GM12878 (cell line): Measurements from ENCODE around the gene ABCB8. TPM values are rescaled to one million over a fixed set of nuclear protein-coding genes. Genes with fewer than 3 reads are reported as not detected.

Experiments
- ATAC-seq: fragments of 200-7000 bp; cut with Tn5 transposase; 3 replicates; pipeline ENCODE4 v1.9.1; 2020; ENCODE audit warnings: mild to moderate bottlenecking, moderate library complexity
- BruUV-seq: library from RNA; stranded (reverse); fragments of 400-500 nt; replicated peaks from 2 replicates; lab custom pipeline; 2021; lab: Mats Ljungman, UMichigan
- CTCF ChIA-PET: fragments of 300-600 bp; sonication (Branson Sonifier 250); formaldehyde crosslinking; extraction: SDS; loops from one replicate; lab custom pipeline; 2021; ENCODE audit warnings: inconsistent platforms; lab: Yijun Ruan, JAX
- POLR2A ChIA-PET: fragments of 350-600 bp; formaldehyde crosslinking; extraction: SDS; loops from one replicate; lab custom pipeline; 2021; ENCODE audit warnings: inconsistent platforms; lab: Charles Lee
- RAD21 ChIA-PET: fragments of 300-600 bp; sonication (Branson Sonifier 250); formaldehyde crosslinking; loops from one replicate; lab custom pipeline; 2023; ENCODE audit warnings: antibody characterized with exemption; ENCODE audit not compliant: unreplicated experiment; lab: Charles Lee
- SMC1A ChIA-PET: fragments of 300-600 bp; sonication (Branson Sonifier 250); formaldehyde crosslinking; loops from one replicate; lab custom pipeline; 2023; ENCODE audit not compliant: unreplicated experiment, uncharacterized antibody; lab: Charles Lee
- DNase-seq: peaks from one replicate; pipeline ENCODE4 v3.0.0-alpha.2; 2011; ENCODE audit warnings: low read depth, low spot score
- FAIRE-seq: peaks from 3 replicates; lab custom pipeline; 2011; peaks lifted over from hg19 to GRCh38; lab: Jason Lieb, UNC
- H2AFZ ChIP-seq: 2 replicates; pipeline ENCODE4 v1.6.0; 2011; ENCODE audit warnings: low read depth, low read length, control low read depth; ENCODE audit not compliant: control insufficient read depth
- H3K27ac ChIP-seq: 2 replicates; pipeline ENCODE4 v1.5.1; 2011; ENCODE audit warnings: control low read depth; ENCODE audit not compliant: control insufficient read depth, insufficient read depth
- H3K27me3 ChIP-seq, 2 experiments: replicated peaks in 1 of 2; 2 replicates each; pipeline versions ENCODE4 v1.6.0 to v1.6.1; 2011; ENCODE audit warnings: low read length in 1 of 2; ENCODE audit not compliant: control insufficient read depth in 2 of 2, insufficient read depth in 2 of 2
- H3K36me3 ChIP-seq, 2 experiments: 2 replicates each; pipeline ENCODE4 v1.5.1; 2011; ENCODE audit warnings: low read length in 1 of 2; ENCODE audit not compliant: control insufficient read depth in 2 of 2, insufficient read depth in 2 of 2
- H3K4me1 ChIP-seq: 2 replicates; pipeline ENCODE4 v1.6.1; 2011; ENCODE audit warnings: mild to moderate bottlenecking, low read length, moderate library complexity, mixed read lengths; ENCODE audit not compliant: control insufficient read depth, insufficient read depth
- H3K4me2 ChIP-seq: 2 replicates; pipeline ENCODE4 v1.6.0; 2011; ENCODE audit warnings: control low read depth; ENCODE audit not compliant: control insufficient read depth, insufficient read depth
- H3K4me3 ChIP-seq: fragments of 200-600 bp; sonication (generic); 2 replicates; pipeline ENCODE4 v1.5.1; 2016
- H3K79me2 ChIP-seq: 2 replicates; pipeline ENCODE4 v1.6.0; 2011; ENCODE audit warnings: low read length; ENCODE audit not compliant: control insufficient read depth, insufficient read depth
- H3K9ac ChIP-seq: 2 replicates; pipeline ENCODE4 v1.8.0; 2011; ENCODE audit warnings: low read length, control low read depth, mixed read lengths; ENCODE audit not compliant: control insufficient read depth, insufficient read depth
- H3K9me3 ChIP-seq: replicated peaks from 3 replicates; pipeline ENCODE4 v1.5.1; 2011; ENCODE audit warnings: mild to moderate bottlenecking, low read length; ENCODE audit not compliant: control insufficient read depth, insufficient read depth
- H4K20me1 ChIP-seq: 2 replicates; pipeline ENCODE4 v1.6.0; 2011; ENCODE audit not compliant: control insufficient read depth, insufficient read depth
- CBX5 ChIP-seq: sonication (generic); IDR thresholded peaks from 2 replicates; pipeline ENCODE4 v1.6.1; 2016; ENCODE audit warnings: low read depth, moderate library complexity, mild to moderate bottlenecking, inconsistent platforms
- CHD4 ChIP-seq: fragments of 200-600 bp; sonication (generic); IDR thresholded peaks from 2 replicates; pipeline ENCODE4 v1.6.1; 2016; ENCODE audit warnings: mild to moderate bottlenecking
- CTCF ChIP-seq, 3 experiments: IDR thresholded peaks in 2 of 3; conservative IDR thresholded peaks in 1 of 3; 2 replicates each; pipeline ENCODE4 v1.5.1; 2011; ENCODE audit warnings: low read depth in 3 of 3, low read length in 3 of 3, mild to moderate bottlenecking in 3 of 3, control low read depth in 2 of 3, moderate library complexity in 2 of 3, inconsistent platforms in 1 of 3, mixed read lengths in 1 of 3; ENCODE audit not compliant: control insufficient read depth in 2 of 3, insufficient read depth in 1 of 3; ENCODE audit errors: extremely low read depth in 1 of 3
- HDAC6 ChIP-seq: fragments of 200-600 bp; sonication (generic); IDR thresholded peaks from one replicate; pipeline ENCODE4 v1.8.0; 2017; ENCODE audit warnings: antibody characterized with exemption; ENCODE audit not compliant: unreplicated experiment
- IKZF1 ChIP-seq: fragments of 450-650 bp; conservative IDR thresholded peaks from 2 replicates; pipeline ENCODE4 v1.6.1; 2017; ENCODE audit warnings: antibody characterized with exemption, mild to moderate bottlenecking
- KDM1A ChIP-seq: fragments of 200-600 bp; sonication (generic); IDR thresholded peaks from 2 replicates; pipeline ENCODE4 v1.6.1; 2016; ENCODE audit warnings: borderline replicate concordance
- LARP7 ChIP-seq: fragments of 450-650 bp; IDR thresholded peaks from 2 replicates; pipeline ENCODE4 v1.6.1; 2017; ENCODE audit warnings: mild to moderate bottlenecking
- MXI1 ChIP-seq: fragments of 150-350 bp; IDR thresholded peaks from 2 replicates; pipeline ENCODE4 v1.6.1; 2011; ENCODE audit warnings: low read depth, mild to moderate bottlenecking, inconsistent platforms, low read length, improper control_type of control experiment
- MYB ChIP-seq: fragments of 150-350 bp; IDR thresholded peaks from 2 replicates; pipeline ENCODE4 v1.6.1; 2014; ENCODE audit warnings: mild to moderate bottlenecking, low read depth, low read length, borderline replicate concordance
- NBN ChIP-seq: fragments of 450-650 bp; IDR thresholded peaks from 2 replicates; pipeline ENCODE4 v1.6.1; 2016
- NR2C1 ChIP-seq: fragments of 450-650 bp; IDR thresholded peaks from 2 replicates; pipeline ENCODE4 v1.6.1; 2017; ENCODE audit warnings: antibody characterized with exemption, mild to moderate bottlenecking, moderate library complexity
- PAX5 ChIP-seq: IDR thresholded peaks from 2 replicates; pipeline ENCODE4 v1.6.1; 2011; ENCODE audit warnings: low read depth, low read length, borderline replicate concordance
- RUNX3 ChIP-seq: IDR thresholded peaks from 2 replicates; pipeline ENCODE4 v1.6.1; 2012; ENCODE audit warnings: low read length, inconsistent platforms
- SIX5 ChIP-seq: IDR thresholded peaks from 2 replicates; pipeline ENCODE4 v1.6.1; 2011; ENCODE audit warnings: mild to moderate bottlenecking, low read depth, low read length, moderate library complexity; ENCODE audit not compliant: severe bottlenecking
- SMARCA5 ChIP-seq: fragments of 450-650 bp; IDR thresholded peaks from 2 replicates; pipeline ENCODE4 v1.6.1; 2017; ENCODE audit warnings: mild to moderate bottlenecking
- SREBF2 ChIP-seq: IDR thresholded peaks from 2 replicates; pipeline ENCODE4 v1.6.1; 2012; ENCODE audit warnings: mild to moderate bottlenecking, low read length
- SUZ12 ChIP-seq: fragments of 200-600 bp; sonication (generic); IDR thresholded peaks from one replicate; pipeline ENCODE4 v1.6.1; 2018; ENCODE audit warnings: antibody characterized with exemption, mild to moderate bottlenecking; ENCODE audit not compliant: unreplicated experiment
- TBL1XR1 ChIP-seq: IDR thresholded peaks from 2 replicates; pipeline ENCODE4 v1.6.1; 2012; ENCODE audit warnings: low read depth, low read length, improper control_type of control experiment
- ZNF207 ChIP-seq: fragments of 450-650 bp; IDR thresholded peaks from 2 replicates; pipeline ENCODE4 v1.6.1; 2014; ENCODE audit warnings: antibody characterized with exemption, mild to moderate bottlenecking, borderline replicate concordance
- WGBS: methylation state at CpG from one replicate; pipeline ENCODE4 v1.1.6; 2016; ENCODE audit warnings: low lambda C conversion rate; ENCODE audit not compliant: insufficient replicate concordance, insufficient coverage; ENCODE audit errors: missing lambda C conversion rate; 5-methylcytosine and 5-hydroxymethylcytosine counted together
- in situ Hi-C: fragments of 300-500 bp; cut with MboI; formaldehyde crosslinking; loops from 9 replicates; pipeline ENCODE4 v1.14.3; 2018; ENCODE audit warnings: mixed read lengths
- intact Hi-C: fragments of 100-400 bp; cut with micrococcal nuclease; formaldehyde crosslinking; loops from one replicate; pipeline ENCODE4 v1.14.2; 2022; ENCODE audit not compliant: unreplicated experiment
- polyA plus RNA-seq, 11 experiments: library from polyadenylated mRNA; depleted of rRNA in 4 of 11; unstranded in 6 of 11; stranded (reverse) in 5 of 11; fragments of >200 nt; fragmentation: Nextera tagmentation in 4 of 11; fragmentation: Illumina TruSeq in 1 of 11; extraction: Ambion mirVana in 4 of 11; extraction: Trizol in 1 of 11; gene quantifications; 1 replicate in 1 of 11; 2 replicates in 10 of 11; pipeline versions ENCODE4 v1.2.1 to v1.2.3, GENCODE V29; 2011 to 2016; ENCODE audit warnings: inconsistent platforms in 2 of 11, missing spikeins in 2 of 11, low read depth in 1 of 11
- total RNA-seq, 4 experiments: library from RNA; depleted of rRNA in 3 of 4; stranded (reverse); fragments of >200 nt in 3 of 4; fragmentation: Illumina TruSeq in 1 of 4; extraction: Trizol in 1 of 4; gene quantifications; 2 replicates each; pipeline versions ENCODE4 v1.2.1 to v1.2.3, GENCODE V29; 2013 to 2021

Gene ABCB8
- total and polyA plus RNA-seq, 10 of the 15 experiments (the other 5 are each of a cell fraction or from before 2014, with no cell fraction given) = 0.77 to 34.8 (median 18.9) TPM

GRCh38 chr7:151005566-151005965 is 22.7 kb upstream of the ABCB8 start (continued):
- no peak for TF ChIP-seq CTCF (IDR thresholded peaks at IDR 0.05 in 2 of 3, conservative IDR thresholded peaks at IDR 0.05 in 1 of 3; ENCODE audit: control insufficient read depth in 2 of 3, extremely low read depth in 1 of 3, insufficient read depth in 1 of 3, low read depth in 3 of 3, low read length in 3 of 3)
- no peak for TF ChIP-seq ZNF207
- TF ChIP-seq CBX5 = no peak
- TF ChIP-seq SREBF2 = no peak
- no peak for TF ChIP-seq MYB
- TF ChIP-seq IKZF1 = no peak
- no peak for TF ChIP-seq MXI1
- no peak for TF ChIP-seq SMARCA5
- no peak for TF ChIP-seq SUZ12
- TF ChIP-seq PAX5 = no peak
- TF ChIP-seq LARP7 = no peak

GRCh38 chr7:151006590-151007300 is 21.5 kb upstream of the ABCB8 start:
- BruUV-seq = no TSS peak
- POLR2A ChIA-PET = no interaction called here
- H3K4me2 ChIP-seq = no peak overlapping the region
- no peak overlapping the region for H3K9ac ChIP-seq
- no peak for ATAC-seq
- WGBS = 34% methylated on average over 23 of the region's 23 CpGs
- no peak for FAIRE-seq
- no peak overlapping the region for H2AFZ ChIP-seq
- SMC1A ChIA-PET = no interaction called here
- H3K4me3 ChIP-seq = no peak overlapping the region
- H3K27me3 ChIP-seq = no peaks in the 10 kb centered on the region; a peak in 1 of 4 replicates
- in situ Hi-C loops = no loop called here
- no peaks in the 10 kb centered on the region for H3K36me3 ChIP-seq
- intact Hi-C loops = no loop called here
- H3K9me3 ChIP-seq = no peaks in the 10 kb centered on the region
- H3K4me1 ChIP-seq = no peaks in the 10 kb centered on the region
- no peak for DNase-seq
- no peaks in the 10 kb centered on the region for H4K20me1 ChIP-seq
- no peaks in the 10 kb centered on the region for H3K79me2 ChIP-seq
- no peak overlapping the region for H3K27ac ChIP-seq
- RAD21 ChIA-PET = no interaction called here
- CTCF ChIA-PET = interaction anchor here (0.7 to 1.2 kb wide), 3 partner anchors 12 to 275 kb away, joined by 3 to 5 read pairs (median 3); no protein-coding TSS in a partner anchor
- TF ChIP-seq CHD4 (no peak), SIX5 (no peak), HDAC6 (no peak), TBL1XR1 (no peak), NBN (no peak), NR2C1 (no peak), RUNX3 (no peak), KDM1A (no peak)
